A673 (cell line): ENCODE results near the gene TRA2A. TPM values are rescaled to one million over a fixed set of nuclear protein-coding genes. Genes with fewer than 3 reads are reported as not detected.
A peak's percentile ranks its signal among the peaks of the same experiment; 100 is the strongest.

Source experiments
- BruUV-seq: library from RNA; stranded (reverse); fragments of 400-500 nt; replicated peaks from 2 replicates; lab custom pipeline; 2021; lab: Mats Ljungman, UMichigan
- CTCF ChIA-PET: fragments of 300-600 bp; sonication (Branson Sonifier 250); formaldehyde crosslinking; loops from one replicate; lab custom pipeline; 2022; ENCODE audit warnings: antibody characterized with exemption; lab: Charles Lee
- POLR2A ChIA-PET: fragments of 300-600 bp; sonication (Branson Sonifier 250); formaldehyde crosslinking; loops from one replicate; lab custom pipeline; 2022; ENCODE audit warnings: antibody characterized with exemption; ENCODE audit not compliant: low non-redundant PET; lab: Charles Lee
- DNase-seq: peaks from one replicate; pipeline ENCODE4 v3.0.0-alpha.2; 2015; ENCODE audit warnings: low spot score
- H3K27ac ChIP-seq: fragments of 200-600 bp; sonication (generic); 2 replicates; pipeline ENCODE4 v1.5.1; 2016; ENCODE audit warnings: mixed run types, low read depth, mild to moderate bottlenecking, mixed read lengths, antibody characterized with exemption, low read length; ENCODE audit not compliant: poor library complexity, severe bottlenecking
- H3K27me3 ChIP-seq: fragments of 200-600 bp; sonication (generic); replicated peaks from 2 replicates; pipeline ENCODE4 v1.6.1; 2017; ENCODE audit warnings: mixed run types, low read depth, mild to moderate bottlenecking, mixed read lengths, antibody characterized with exemption, low read length; ENCODE audit not compliant: insufficient read depth, poor library complexity
- H3K36me3 ChIP-seq: fragments of 200-600 bp; sonication (generic); 2 replicates; pipeline ENCODE4 v1.6.1; 2016; ENCODE audit warnings: mixed run types, mild to moderate bottlenecking, mixed read lengths, antibody characterized with exemption, low read length; ENCODE audit not compliant: insufficient read depth, poor library complexity, severe bottlenecking
- H3K4me1 ChIP-seq: fragments of 200-600 bp; sonication (generic); 2 replicates; pipeline ENCODE4 v1.6.1; 2017; ENCODE audit warnings: mixed run types, mild to moderate bottlenecking, mixed read lengths, antibody characterized with exemption, low read length; ENCODE audit not compliant: insufficient read depth, poor library complexity, severe bottlenecking
- H3K4me3 ChIP-seq: fragments of 200-600 bp; sonication (generic); 2 replicates; pipeline ENCODE4 v1.5.1; 2016; ENCODE audit warnings: low read depth, mixed run types, mild to moderate bottlenecking, mixed read lengths, low read length; ENCODE audit not compliant: poor library complexity, severe bottlenecking
- H3K9me3 ChIP-seq: fragments of 200-600 bp; sonication (generic); 2 replicates; pipeline ENCODE4 v1.6.1; 2016; ENCODE audit warnings: mixed run types, low read depth, mild to moderate bottlenecking, mixed read lengths, antibody characterized with exemption, low read length; ENCODE audit not compliant: poor library complexity, severe bottlenecking
- EZH2 ChIP-seq: fragments of 200-600 bp; sonication (generic); IDR thresholded peaks from 2 replicates; pipeline ENCODE4 v1.6.1; 2017; ENCODE audit warnings: borderline replicate concordance, low read depth, mild to moderate bottlenecking, mixed read lengths, antibody characterized with exemption, low read length; ENCODE audit not compliant: poor library complexity, severe bottlenecking
- intact Hi-C: fragments of 100-400 bp; cut with micrococcal nuclease; formaldehyde crosslinking; loops from one replicate; pipeline ENCODE4 v1.10.0; 2022; ENCODE audit not compliant: unreplicated experiment
- total RNA-seq: library from RNA; stranded (reverse); gene quantifications from 2 replicates; pipeline ENCODE4 v1.2.3, GENCODE V29; 2021
- TF ChIP-seq, protein P1 (sequence below): fragments of 300-800, 200-600 bp; sonication (generic); conservative IDR thresholded peaks from 2 replicates; pipeline ENCODE4 v1.5.1; 2017; ENCODE audit warnings: low read depth, mild to moderate bottlenecking, antibody characterized with exemption, low read length, moderate library complexity, mixed read lengths

TRA2A gene
- total RNA-seq, 1 experiment from 2014 or later, result 114 TPM

DNA sequence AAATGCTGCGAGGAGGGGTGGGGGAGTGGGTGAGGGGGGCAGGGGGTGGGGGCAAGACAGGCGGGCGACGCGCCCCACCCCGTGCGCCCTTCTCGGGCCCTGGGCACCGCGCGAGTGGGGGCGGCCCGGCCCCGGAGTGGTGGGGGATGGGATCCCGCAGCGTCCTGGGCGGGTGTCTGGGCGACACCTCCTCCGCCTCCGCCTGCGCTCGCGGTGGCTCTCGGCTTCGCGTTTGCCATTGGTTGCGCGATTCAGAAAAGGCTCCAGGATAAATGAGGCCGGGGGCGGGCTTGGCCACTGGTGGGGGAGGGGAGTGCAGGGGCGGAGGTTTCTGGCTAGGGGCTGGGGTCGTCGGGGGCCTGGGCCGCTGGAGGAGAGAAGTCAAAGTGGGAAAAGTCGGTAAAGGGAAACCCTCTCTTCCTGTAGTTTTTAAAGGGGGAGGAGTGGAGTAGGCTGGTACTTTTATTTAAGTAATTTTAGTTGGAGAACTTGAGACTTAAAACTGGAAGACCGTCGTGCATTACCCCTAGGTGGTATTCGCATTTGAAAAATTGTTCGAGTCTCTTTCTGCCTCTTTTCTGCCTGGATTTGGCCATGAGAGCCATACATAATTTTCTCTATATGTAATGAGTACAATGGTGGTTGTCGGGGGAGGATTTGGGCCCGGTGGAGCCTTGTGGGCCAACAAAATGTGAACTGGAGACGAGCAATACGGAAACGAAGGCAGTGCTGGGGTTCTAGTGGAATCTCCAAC, 60.5 kb downstream of the TRA2A start:
- Histone ChIP-seq H3K4me1 (peaks cover 10% of the 10 kb centered on the region), H3K27ac (peak overlapping the region; percentile 97), H3K36me3 (no peaks in the 10 kb centered on the region), H3K27me3 (peaks cover 14% of the 10 kb centered on the region), H3K4me3 (peak overlapping the region; percentile 91), H3K9me3 (no peaks in the 10 kb centered on the region)
- CTCF ChIA-PET, result no interaction called here
- POLR2A ChIA-PET, result no interaction called here
- TF ChIP-seq, protein P1, sequence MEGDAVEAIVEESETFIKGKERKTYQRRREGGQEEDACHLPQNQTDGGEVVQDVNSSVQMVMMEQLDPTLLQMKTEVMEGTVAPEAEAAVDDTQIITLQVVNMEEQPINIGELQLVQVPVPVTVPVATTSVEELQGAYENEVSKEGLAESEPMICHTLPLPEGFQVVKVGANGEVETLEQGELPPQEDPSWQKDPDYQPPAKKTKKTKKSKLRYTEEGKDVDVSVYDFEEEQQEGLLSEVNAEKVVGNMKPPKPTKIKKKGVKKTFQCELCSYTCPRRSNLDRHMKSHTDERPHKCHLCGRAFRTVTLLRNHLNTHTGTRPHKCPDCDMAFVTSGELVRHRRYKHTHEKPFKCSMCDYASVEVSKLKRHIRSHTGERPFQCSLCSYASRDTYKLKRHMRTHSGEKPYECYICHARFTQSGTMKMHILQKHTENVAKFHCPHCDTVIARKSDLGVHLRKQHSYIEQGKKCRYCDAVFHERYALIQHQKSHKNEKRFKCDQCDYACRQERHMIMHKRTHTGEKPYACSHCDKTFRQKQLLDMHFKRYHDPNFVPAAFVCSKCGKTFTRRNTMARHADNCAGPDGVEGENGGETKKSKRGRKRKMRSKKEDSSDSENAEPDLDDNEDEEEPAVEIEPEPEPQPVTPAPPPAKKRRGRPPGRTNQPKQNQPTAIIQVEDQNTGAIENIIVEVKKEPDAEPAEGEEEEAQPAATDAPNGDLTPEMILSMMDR, result no peak
- no peak for TF ChIP-seq EZH2
- BruUV-seq, result TSS peak; percentile 70
- intact Hi-C loops, result loop anchor here (2.0 kb wide), 1 partner anchor 60 kb away; the partner anchor contains the start of gene TRA2A
- peak; percentile 96 for DNase-seq

GRCh38 chr7:23470330-23471105, 61.3 kb downstream of the TRA2A start, which contains the start of gene IGF2BP3:
Gene IGF2BP3, minus strand, starts transcription at chr7:23470491. Its CDS starts 381 bp downstream, at chr7:23470110.
- peak; percentile 99 for DNase-seq
- Histone ChIP-seq H3K36me3 (no peaks in the 10 kb centered on the region), H3K4me1 (peaks cover 16% of the 10 kb centered on the region), H3K9me3 (no peaks in the 10 kb centered on the region), H3K4me3 (peak within 1 kb of the TSS; percentile 91), H3K27me3 (peaks cover 6% of the 10 kb centered on the region), H3K27ac (peak within 1 kb of the TSS; percentile 97)
- BruUV-seq, result no TSS peak
- intact Hi-C loops, result loop anchor here (2.0 kb wide), 1 partner anchor 60 kb away; the partner anchor contains the start of gene TRA2A
- ChIA-PET CTCF (no interaction called here), POLR2A (no interaction called here)
- no peak for TF ChIP-seq EZH2
- TF ChIP-seq, protein P1, result peak; percentile 17; the same call in 1 of the 2 replicates

GRCh38 chr7:23469961-23470250, 61.9 kb downstream of the TRA2A start:
- ChIA-PET CTCF (no interaction called here), POLR2A (interaction anchor here (0.5 kb wide), 1 partner anchor 1395 kb away, joined by 3 read pairs; no protein-coding TSS in a partner anchor)
- Histone ChIP-seq H3K9me3 (no peaks in the 10 kb centered on the region), H3K27me3 (peaks cover under 1% of the 10 kb centered on the region), H3K4me1 (peaks cover 22% of the 10 kb centered on the region), H3K36me3 (no peaks in the 10 kb centered on the region), H3K4me3 (peak overlapping the region; percentile 91), H3K27ac (peak overlapping the region; percentile 97)
- DNase-seq, result no peak
- intact Hi-C loops, result loop anchor here (2.0 kb wide), 1 partner anchor 61 kb away; the partner anchor contains the start of gene TRA2A
- BruUV-seq, result TSS peak; percentile 66
- no peak for TF ChIP-seq EZH2
